Nephron (organoid): ENCODE data around the gene BRD7.

ENCODE experiments used
- H3K27ac Mint-ChIP-seq, 3 experiments: 2 replicates each; pipeline ENCODE4 v1.8.0; 2020; ENCODE audit warnings: mixed read lengths in 3 of 3, mild to moderate bottlenecking in 2 of 3, moderate library complexity in 1 of 3
- H3K27me3 Mint-ChIP-seq: 2 replicates; pipeline ENCODE4 v1.8.0; 2021; ENCODE audit warnings: low read depth, mild to moderate bottlenecking, moderate library complexity, mixed read lengths
- H3K36me3 Mint-ChIP-seq: 2 replicates; pipeline ENCODE4 v1.8.0; 2020; ENCODE audit warnings: low read depth, mixed read lengths
- H3K4me1 Mint-ChIP-seq: 2 replicates; pipeline ENCODE4 v1.8.0; 2020; ENCODE audit warnings: mixed read lengths
- H3K4me3 Mint-ChIP-seq, 3 experiments: 2 replicates each; pipeline ENCODE4 v1.8.0; 2020; ENCODE audit warnings: mild to moderate bottlenecking in 3 of 3, mixed read lengths in 3 of 3, moderate library complexity in 2 of 3
- H3K9me3 Mint-ChIP-seq: 2 replicates; pipeline ENCODE4 v1.8.0; 2020; ENCODE audit warnings: mixed read lengths
- CTCF ChIP-seq, 3 experiments: fragments of 200-600 bp; sonication (generic); IDR thresholded peaks; one replicate each; pipeline ENCODE4 v1.5.0; 2021; ENCODE audit warnings: antibody characterized with exemption in 3 of 3; ENCODE audit not compliant: unreplicated experiment in 3 of 3

BRD7 gene

GRCh38 chr16:50275098-50275415, 93.7 kb downstream of the BRD7 start:
- Mint-ChIP-seq H3K27me3 (peaks cover 4% of the 10 kb centered on the region), H3K27ac (no peak overlapping the region), H3K4me1 (no peaks in the 10 kb centered on the region), H3K4me3 (no peak overlapping the region), H3K9me3 (peaks cover 3% of the 10 kb centered on the region), H3K36me3 (no peaks in the 10 kb centered on the region)
- no peak for TF ChIP-seq CTCF (IDR thresholded peaks at IDR 0.05; ENCODE audit: unreplicated experiment in 3 of 3)

- peaks cover 4% of the 10 kb centered on the region for H3K27me3 Mint-ChIP-seq
- H3K4me3 Mint-ChIP-seq: no peak overlapping the region
- TF ChIP-seq CTCF (IDR thresholded peaks at IDR 0.05; ENCODE audit: unreplicated experiment in 3 of 3): no peak
- no peak overlapping the region for H3K27ac Mint-ChIP-seq
- no peaks in the 10 kb centered on the region for H3K4me1 Mint-ChIP-seq
- no peaks in the 10 kb centered on the region for H3K36me3 Mint-ChIP-seq
- peaks cover 3% of the 10 kb centered on the region for H3K9me3 Mint-ChIP-seq
Measured at GRCh38 chr16:50274326-50275097, 94.3 kb downstream of the BRD7 start.

GRCh38 chr16:50273888-50274325, 94.9 kb downstream of the BRD7 start:
- Mint-ChIP-seq H3K27me3 (peaks cover 4% of the 10 kb centered on the region), H3K27ac (no peak overlapping the region), H3K4me1 (no peaks in the 10 kb centered on the region), H3K9me3 (peaks cover 3% of the 10 kb centered on the region), H3K4me3 (no peak overlapping the region), H3K36me3 (no peaks in the 10 kb centered on the region)
- TF ChIP-seq CTCF (IDR thresholded peaks at IDR 0.05; ENCODE audit: unreplicated experiment in 3 of 3): no peak

GRCh38 chr16:50273382-50273690, 95.5 kb downstream of the BRD7 start:
- Mint-ChIP-seq H3K27me3 (peaks cover 4% of the 10 kb centered on the region), H3K36me3 (no peaks in the 10 kb centered on the region), H3K27ac (no peak overlapping the region), H3K4me3 (no peak overlapping the region), H3K9me3 (peaks cover 1% of the 10 kb centered on the region), H3K4me1 (no peaks in the 10 kb centered on the region)
- no peak for TF ChIP-seq CTCF (IDR thresholded peaks at IDR 0.05; ENCODE audit: unreplicated experiment in 3 of 3)

- no peak overlapping the region for H3K4me3 Mint-ChIP-seq
- H3K36me3 Mint-ChIP-seq: no peaks in the 10 kb centered on the region
- H3K27me3 Mint-ChIP-seq: peaks cover 4% of the 10 kb centered on the region
- H3K27ac Mint-ChIP-seq: no peak overlapping the region
- no peak for TF ChIP-seq CTCF (IDR thresholded peaks at IDR 0.05; ENCODE audit: unreplicated experiment in 3 of 3)
- no peaks in the 10 kb centered on the region for H3K9me3 Mint-ChIP-seq
- H3K4me1 Mint-ChIP-seq: no peaks in the 10 kb centered on the region
Measured at GRCh38 chr16:50272687-50273381, 96.0 kb downstream of the BRD7 start.

GRCh38 chr16:50272111-50272571, 96.6 kb downstream of the BRD7 start:
- no peaks in the 10 kb centered on the region for H3K9me3 Mint-ChIP-seq
- no peak overlapping the region for H3K4me3 Mint-ChIP-seq
- H3K36me3 Mint-ChIP-seq: no peaks in the 10 kb centered on the region
- peaks cover 4% of the 10 kb centered on the region for H3K27me3 Mint-ChIP-seq
- H3K4me1 Mint-ChIP-seq: peaks cover under 1% of the 10 kb centered on the region
- TF ChIP-seq CTCF (IDR thresholded peaks at IDR 0.05; ENCODE audit: unreplicated experiment in 3 of 3): no peak
- H3K27ac Mint-ChIP-seq: no peak overlapping the region
